Measurements from ENCODE around the gene KCNAB1. TPM values are rescaled to one million over a fixed set of nuclear protein-coding genes. Genes with fewer than 3 reads are reported as not detected.

Gene KCNAB1
- total RNA-seq, 1 donor from 2014 or later: 2.4 TPM

DNA sequence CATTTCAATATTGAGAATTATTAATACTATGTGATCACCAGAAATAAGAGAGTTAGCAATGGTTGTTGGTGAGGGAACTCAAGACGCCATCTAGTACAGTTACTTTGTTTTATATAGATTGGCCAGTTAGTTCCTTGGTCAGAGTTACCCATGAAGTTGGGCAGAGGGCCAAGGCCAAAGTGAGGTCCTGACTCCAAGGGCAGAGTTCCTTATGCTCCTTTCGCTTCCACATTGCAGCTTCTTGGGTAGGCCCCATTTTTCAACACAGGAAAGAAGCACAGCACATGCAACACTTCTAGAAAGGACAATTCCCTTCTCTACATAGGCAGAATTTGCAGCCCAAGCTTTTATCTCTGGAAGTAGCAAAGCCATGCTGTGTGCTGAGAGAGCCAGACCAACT lies 178.6 kb downstream of the KCNAB1 start:
- peak; percentile 64 for ATAC-seq
- intact Hi-C loops (cut with micrococcal nuclease): no loop called here
- DNase-seq: peak; percentile 65

- intact Hi-C loops (cut with micrococcal nuclease): no loop called here
- DNase-seq (no peak), ATAC-seq (peak; percentile 72)
Observed at GRCh38 chr3:156299569-156299968, 179.2 kb downstream of the KCNAB1 start.

- intact Hi-C loops (cut with micrococcal nuclease): no loop called here
- no peak for DNase-seq
- ATAC-seq: no peak
Observed at GRCh38 chr3:156300371-156300770, 180.0 kb downstream of the KCNAB1 start.

GRCh38 chr3:156300929-156301840 lies 180.8 kb downstream of the KCNAB1 start:
- intact Hi-C loops (cut with micrococcal nuclease): no loop called here
- no peak for DNase-seq

DNA sequence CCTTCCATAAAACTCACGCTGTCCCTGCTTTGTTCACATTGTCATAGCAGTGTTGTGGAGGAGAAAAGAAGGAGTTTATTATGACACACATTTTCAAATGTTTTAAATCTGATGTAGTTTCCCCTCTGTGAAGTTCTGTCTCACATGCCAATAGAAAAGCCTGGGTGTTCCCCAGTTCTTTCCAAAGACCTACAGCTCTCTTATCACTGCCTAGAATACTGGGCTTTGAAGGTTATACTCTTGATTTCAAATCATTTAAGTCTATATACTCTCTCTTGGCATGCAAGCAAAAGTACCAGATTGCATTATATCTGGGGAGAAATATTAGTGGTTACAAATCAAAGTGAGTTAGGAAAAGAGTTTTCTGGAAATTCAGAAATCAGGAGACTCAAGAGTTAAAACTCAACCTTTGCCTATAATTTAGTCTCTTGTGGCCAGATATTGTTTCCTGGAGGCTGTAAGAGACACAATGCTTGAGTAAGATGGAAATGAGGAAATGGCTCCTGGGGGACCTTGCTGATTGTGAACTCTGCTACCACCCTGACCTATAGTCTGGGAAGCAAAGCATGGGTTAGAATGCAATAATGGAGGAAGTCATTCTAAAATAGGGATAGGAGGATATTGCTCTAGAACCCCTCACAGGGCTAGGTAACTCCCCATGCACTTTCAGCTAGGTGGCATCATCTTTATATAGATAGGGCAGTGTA lies 182.8 kb downstream of the KCNAB1 start:
- ATAC-seq (no peak), DNase-seq (no peak)
- intact Hi-C loops (cut with micrococcal nuclease): no loop called here

More at GRCh38 chr3:156300929-156301840, 180.8 kb downstream of the KCNAB1 start:
- peak; percentile 43 for ATAC-seq

DNA sequence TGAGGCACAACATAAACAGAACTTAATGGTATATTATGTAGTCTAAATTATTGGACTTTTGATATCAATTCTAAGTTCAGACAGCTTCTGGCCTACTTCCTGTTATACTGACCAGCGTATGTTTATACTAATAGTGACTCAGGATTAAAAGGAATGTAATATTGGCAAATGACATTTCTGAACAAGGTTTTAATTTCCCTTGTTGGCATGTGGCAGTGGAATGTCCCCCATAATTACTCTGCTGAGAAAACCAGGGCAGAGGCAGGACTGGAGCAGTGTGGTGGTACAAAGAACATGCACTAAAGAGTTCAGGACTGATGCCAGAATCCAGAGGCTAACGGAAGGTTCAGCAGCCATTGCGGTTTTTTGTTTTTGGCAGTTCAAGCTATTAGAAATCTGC lies 184.0 kb downstream of the KCNAB1 start:
- intact Hi-C loops (cut with micrococcal nuclease): no loop called here
- DNase-seq (no peak), ATAC-seq (peak; percentile 7)

DNA sequence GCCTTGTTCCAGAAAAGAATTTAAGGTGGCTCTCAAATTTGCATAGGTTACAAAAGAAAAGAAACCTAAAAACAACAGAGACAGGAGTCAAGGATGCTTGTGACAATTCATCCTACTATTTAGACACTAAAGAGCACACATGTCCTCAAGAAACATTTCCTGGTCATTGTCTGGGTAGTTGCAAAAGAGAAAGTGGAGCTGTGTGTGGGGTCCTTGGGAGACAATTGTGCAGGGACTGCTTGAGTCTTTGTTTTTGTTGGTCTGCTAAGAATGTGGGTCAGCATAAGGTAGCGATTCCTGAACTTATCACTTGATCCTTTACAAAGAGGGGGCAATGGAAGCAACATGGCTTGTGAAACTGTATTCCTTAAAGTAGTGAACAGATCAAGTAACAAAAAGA lies 185.3 kb downstream of the KCNAB1 start:
- ATAC-seq (no peak), DNase-seq (no peak)
- intact Hi-C loops (cut with micrococcal nuclease): no loop called here

DNA sequence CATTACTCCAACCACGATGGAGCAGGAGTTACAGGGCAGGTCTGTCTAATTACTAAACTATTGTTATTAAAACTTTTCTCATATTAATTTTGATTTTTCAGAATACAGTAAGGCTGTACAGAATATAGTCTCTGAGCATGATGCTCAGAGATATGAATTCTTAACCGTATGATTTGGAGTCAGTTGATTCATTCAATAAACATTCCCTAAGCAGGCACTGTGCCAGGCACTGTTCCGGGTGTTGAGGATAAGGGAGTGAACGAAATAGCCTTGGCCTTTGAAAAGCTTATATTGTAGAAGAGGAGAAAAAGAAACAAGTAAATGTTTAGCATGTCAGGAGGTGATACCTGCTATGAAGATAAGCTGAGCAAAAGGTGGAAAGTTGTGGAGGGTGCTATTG lies 187.3 kb downstream of the KCNAB1 start:
- DNase-seq (peak; percentile 78), ATAC-seq (peak; percentile 74)
- intact Hi-C loops (cut with micrococcal nuclease): no loop called here

DNA sequence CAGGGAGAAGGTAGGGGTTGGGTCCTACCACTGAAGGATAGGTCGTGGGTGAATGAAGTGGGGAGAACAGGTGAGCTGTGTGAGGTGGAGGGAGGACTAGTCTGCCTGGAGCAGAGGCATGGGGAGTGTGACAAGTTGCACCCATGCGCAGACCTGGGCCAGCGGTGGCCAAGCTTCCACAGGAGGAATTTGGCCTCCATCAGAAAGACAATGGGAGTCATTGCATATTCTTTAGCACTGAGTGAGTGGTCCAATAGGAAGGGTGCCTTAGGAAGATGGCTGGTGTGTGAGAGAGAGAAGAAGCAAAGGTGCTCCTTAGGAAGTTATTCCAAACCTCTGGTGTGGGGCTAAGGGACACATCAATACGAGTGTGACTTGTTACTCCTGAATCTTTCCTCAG lies 191.1 kb downstream of the KCNAB1 start:
- intact Hi-C loops (cut with micrococcal nuclease): no loop called here
- no peak for DNase-seq

DNA sequence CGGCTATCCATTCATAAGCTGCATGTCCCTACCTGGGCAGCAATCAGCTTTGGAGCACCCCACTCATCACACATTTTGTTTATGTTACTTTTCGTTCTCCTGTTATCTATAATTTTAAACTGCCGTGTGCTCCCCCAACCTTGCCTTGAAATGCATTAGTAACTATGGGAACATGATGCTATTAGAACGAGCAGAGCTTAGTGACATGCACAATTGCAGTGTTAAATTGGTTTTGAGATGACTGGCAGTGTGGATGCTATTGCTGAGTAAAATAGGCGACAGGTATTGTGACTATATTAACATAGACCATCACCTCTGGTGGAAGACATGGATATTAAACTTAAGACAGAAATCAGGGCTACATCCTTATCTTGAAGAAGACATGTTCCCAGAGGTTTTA lies 191.6 kb downstream of the KCNAB1 start:
- intact Hi-C loops (cut with micrococcal nuclease): no loop called here
- ATAC-seq: no peak
- no peak for DNase-seq

More for the DNA sequence above, 191.1 kb downstream of the KCNAB1 start:
- ATAC-seq: no peak

DNA sequence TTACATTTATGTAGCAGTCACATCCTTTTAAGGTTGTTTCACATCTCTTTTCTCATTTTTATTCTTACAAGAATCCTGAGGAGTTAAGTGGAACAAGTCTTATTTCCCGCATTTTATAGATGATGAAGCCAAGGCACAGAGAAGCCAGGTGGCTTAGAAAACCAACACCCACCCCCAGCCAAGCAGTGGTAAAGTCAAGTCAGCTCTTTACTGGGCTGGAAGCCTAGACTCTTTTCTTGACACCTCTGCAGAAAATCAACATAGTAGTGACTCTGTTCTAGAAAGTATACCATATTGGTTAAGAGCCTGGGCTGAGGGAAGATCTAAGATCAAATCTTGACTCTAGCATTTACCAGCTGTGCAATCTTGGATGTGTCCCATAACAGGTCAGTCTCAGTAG lies 195.7 kb downstream of the KCNAB1 start:
- intact Hi-C loops (cut with micrococcal nuclease): no loop called here
- DNase-seq: no peak
- ATAC-seq: no peak

- DNase-seq (no peak), ATAC-seq (no peak)
- intact Hi-C loops (cut with micrococcal nuclease): no loop called here
Observed at GRCh38 chr3:156317462-156318074, 197.2 kb downstream of the KCNAB1 start.

DNA sequence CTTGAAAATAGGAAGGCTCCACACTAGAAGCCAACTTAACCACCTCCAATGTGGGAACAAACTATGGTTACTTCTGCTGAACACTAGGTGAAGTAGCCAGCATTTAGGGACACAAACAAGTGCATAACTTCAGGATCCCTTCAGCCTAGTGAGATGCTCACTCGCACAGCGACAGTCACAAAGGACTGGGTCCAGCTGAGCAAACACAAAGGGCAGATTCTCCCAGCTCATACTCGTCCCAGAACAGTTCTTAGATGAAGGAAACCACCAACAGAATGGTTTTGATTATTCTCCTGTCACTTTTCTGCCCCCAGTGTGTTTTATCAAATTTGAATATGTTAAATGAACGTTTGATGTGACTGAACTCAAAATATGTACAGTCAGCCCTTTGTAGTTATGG lies 201.6 kb downstream of the KCNAB1 start:
- intact Hi-C loops (cut with micrococcal nuclease): no loop called here
- DNase-seq: no peak
- no peak for ATAC-seq

DNA sequence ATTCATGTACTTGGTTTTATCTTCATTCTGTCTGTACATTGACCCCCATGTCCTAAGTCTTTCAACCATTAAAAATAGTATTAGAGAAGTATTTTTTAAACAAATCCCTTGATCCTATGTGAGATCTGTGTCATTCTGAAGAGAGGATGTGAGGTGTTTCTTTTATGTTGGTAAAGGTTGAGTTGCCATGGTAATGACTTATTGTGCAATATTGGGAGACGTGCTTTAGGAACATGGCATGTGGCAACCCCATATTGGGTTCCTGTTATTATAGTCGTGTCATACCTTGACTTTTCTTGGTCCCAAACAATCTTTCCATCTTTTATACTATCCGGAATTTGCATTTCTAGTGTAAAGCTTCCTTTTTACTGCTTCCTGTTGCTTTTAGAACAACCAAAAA lies 203.1 kb downstream of the KCNAB1 start:
- intact Hi-C loops (cut with micrococcal nuclease): no loop called here
- ATAC-seq: no peak
- DNase-seq: no peak

- intact Hi-C loops (cut with micrococcal nuclease): no loop called here
- DNase-seq (no peak), ATAC-seq (no peak)
Observed at GRCh38 chr3:156330415-156330814, 210.0 kb downstream of the KCNAB1 start.

DNA sequence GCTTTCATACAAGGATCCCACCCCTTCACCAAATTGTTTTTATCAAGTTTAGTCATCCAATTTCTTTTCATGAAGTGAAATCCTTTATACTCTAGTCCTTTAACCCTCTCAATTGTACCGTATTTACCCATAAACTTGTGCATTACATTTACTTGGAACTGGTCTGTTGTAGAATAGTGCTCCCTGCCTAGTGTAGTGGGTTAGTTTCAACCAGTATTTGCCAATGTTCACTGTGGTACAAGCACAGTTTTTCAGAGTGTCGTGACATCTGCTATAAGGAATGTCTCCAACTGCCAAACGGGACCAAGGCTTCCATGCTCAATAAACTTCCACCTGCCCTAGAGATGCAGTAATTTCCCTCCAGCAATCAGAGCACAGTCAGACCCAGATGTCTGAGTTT lies 211.9 kb downstream of the KCNAB1 start:
- intact Hi-C loops (cut with micrococcal nuclease): no loop called here

GRCh38 chr3:156334841-156335545 lies 214.6 kb downstream of the KCNAB1 start:
- DNase-seq: no peak
- intact Hi-C loops (cut with micrococcal nuclease): no loop called here
- ATAC-seq: no peak

More for the DNA sequence above, 211.9 kb downstream of the KCNAB1 start:
- DNase-seq (no peak), ATAC-seq (no peak)

- intact Hi-C loops (cut with micrococcal nuclease): no loop called here
- no peak for DNase-seq
- ATAC-seq: no peak
Observed at GRCh38 chr3:156339491-156339890, 219.1 kb downstream of the KCNAB1 start.

DNA sequence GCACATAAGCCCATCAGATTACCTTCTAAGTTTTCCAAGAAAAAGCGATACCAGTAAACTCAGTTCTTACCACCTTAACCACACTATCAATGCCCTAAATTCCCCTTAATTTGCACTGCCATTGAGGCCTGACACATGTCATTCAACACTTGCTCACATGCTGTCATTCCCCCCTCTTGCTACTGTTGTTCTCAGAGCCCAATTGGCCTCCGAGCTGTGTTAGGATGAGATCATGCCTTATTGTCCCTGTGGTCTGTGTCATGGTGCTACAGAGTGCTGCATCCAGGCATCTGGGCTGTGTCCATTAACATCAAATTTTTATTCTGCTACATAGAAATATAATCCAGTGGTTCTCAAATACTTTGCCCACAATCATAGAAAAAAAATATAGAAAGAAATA lies 221.0 kb downstream of the KCNAB1 start:
- DNase-seq (no peak), ATAC-seq (no peak)

More for the DNA sequence above, 221.0 kb downstream of the KCNAB1 start:
- intact Hi-C loops (cut with micrococcal nuclease): no loop called here

Data from left ventricle myocardium superior (tissue), 1 donor.